ENCODE data around the gene DSCAM. TPM values are rescaled to one million over a fixed set of nuclear protein-coding genes. Genes with fewer than 3 reads are reported as not detected.

The DSCAM gene
- total RNA-seq, 2 donors from 2014 or later = 18.5 to 25.5 TPM

DNA sequence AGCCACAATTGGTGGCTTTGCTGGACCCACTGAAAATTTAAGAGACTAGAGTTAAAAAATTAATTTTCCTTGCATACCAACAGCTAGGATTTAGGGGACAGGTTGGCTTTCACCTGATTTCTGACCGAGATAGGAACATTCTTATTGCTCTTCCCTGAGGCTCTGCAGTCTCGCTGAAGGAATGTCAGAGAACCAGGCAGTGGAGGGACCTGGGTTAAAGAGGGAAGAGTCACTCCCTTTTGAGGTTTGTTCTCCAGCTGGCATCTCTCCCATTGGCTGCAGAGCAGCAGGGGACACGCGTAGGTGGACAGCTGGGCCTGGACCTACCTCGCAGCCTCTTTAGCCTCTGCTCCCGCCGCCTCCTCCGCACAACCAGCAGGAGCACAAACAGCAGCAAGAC is 772.2 kb downstream of the DSCAM start:
- H3K27me3 Mint-ChIP-seq (ENCODE audit: insufficient read depth) = no peaks in the 10 kb centered on the region
- TF ChIP-seq, protein P1, sequence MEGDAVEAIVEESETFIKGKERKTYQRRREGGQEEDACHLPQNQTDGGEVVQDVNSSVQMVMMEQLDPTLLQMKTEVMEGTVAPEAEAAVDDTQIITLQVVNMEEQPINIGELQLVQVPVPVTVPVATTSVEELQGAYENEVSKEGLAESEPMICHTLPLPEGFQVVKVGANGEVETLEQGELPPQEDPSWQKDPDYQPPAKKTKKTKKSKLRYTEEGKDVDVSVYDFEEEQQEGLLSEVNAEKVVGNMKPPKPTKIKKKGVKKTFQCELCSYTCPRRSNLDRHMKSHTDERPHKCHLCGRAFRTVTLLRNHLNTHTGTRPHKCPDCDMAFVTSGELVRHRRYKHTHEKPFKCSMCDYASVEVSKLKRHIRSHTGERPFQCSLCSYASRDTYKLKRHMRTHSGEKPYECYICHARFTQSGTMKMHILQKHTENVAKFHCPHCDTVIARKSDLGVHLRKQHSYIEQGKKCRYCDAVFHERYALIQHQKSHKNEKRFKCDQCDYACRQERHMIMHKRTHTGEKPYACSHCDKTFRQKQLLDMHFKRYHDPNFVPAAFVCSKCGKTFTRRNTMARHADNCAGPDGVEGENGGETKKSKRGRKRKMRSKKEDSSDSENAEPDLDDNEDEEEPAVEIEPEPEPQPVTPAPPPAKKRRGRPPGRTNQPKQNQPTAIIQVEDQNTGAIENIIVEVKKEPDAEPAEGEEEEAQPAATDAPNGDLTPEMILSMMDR (conservative IDR thresholded peaks at IDR 0.05) = no peak

DNA sequence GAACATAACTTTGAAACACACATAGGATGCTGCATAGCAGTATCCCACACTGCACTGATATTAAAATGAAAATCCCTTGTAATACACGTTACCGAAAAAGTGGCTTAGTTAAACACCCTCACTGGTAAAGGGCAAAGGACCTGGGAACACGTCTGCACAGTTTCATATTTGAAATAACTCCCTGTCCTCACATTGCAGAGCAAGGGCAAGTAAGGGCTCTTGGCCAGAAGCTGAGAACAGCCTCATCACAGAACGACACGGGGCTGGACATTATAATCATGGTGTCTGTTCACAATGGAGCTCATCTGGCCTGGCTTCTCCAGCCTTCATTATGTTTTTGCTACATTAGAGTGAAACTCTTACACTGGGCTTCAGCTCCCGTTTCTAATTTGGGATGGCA is 772.8 kb downstream of the DSCAM start:
- DNase-seq = no peak
- TF ChIP-seq, protein P1 (conservative IDR thresholded peaks at IDR 0.05) = no peak
- H3K36me3 Mint-ChIP-seq (ENCODE audit: low read depth) = peaks cover 57% of the 10 kb centered on the region
- H3K27ac Mint-ChIP-seq = no peak overlapping the region
- peaks cover 78% of the 10 kb centered on the region for H3K36me3 ChIP-seq (ENCODE audit: control insufficient read depth, insufficient read depth, low read length)
- H3K27ac ChIP-seq (ENCODE audit: low read depth, low read length) = no peak overlapping the region
- no peak overlapping the region for H3K4me3 Mint-ChIP-seq
- 95 to 96% methylated on average over 6 of the region's 6 CpGs for WGBS, 2 experiments (ENCODE audit: insufficient coverage in 1 of 2, insufficient read length in 1 of 2)
- no peaks in the 10 kb centered on the region for H3K27me3 ChIP-seq (ENCODE audit: control insufficient read depth, insufficient read depth, low read length, poor library complexity, severe bottlenecking)
- no peaks in the 10 kb centered on the region for H3K4me1 ChIP-seq (ENCODE audit: control insufficient read depth, insufficient read depth, low read length)
- H3K27me3 Mint-ChIP-seq (ENCODE audit: insufficient read depth) = no peaks in the 10 kb centered on the region
- no peak overlapping the region for H3K4me3 ChIP-seq (ENCODE audit: low read length)
- H3K4me1 Mint-ChIP-seq = no peaks in the 10 kb centered on the region
- H3K9me3 Mint-ChIP-seq = no peaks in the 10 kb centered on the region
- H3K9me3 ChIP-seq (ENCODE audit: control insufficient read depth, low read length) = no peaks in the 10 kb centered on the region
- no peak overlapping the region for H3K9ac ChIP-seq (ENCODE audit: extremely low read depth, low read length, poor library complexity, severe bottlenecking)

More for the DNA sequence above, 772.2 kb downstream of the DSCAM start:
- peaks cover 60% of the 10 kb centered on the region for H3K36me3 Mint-ChIP-seq (ENCODE audit: low read depth)
- Histone ChIP-seq H3K27ac (ENCODE audit: low read depth, low read length) (no peak overlapping the region), H3K4me3 (ENCODE audit: low read length) (no peak overlapping the region), H3K4me1 (ENCODE audit: control insufficient read depth, insufficient read depth, low read length) (no peaks in the 10 kb centered on the region), H3K27me3 (ENCODE audit: control insufficient read depth, insufficient read depth, low read length, poor library complexity, severe bottlenecking) (no peaks in the 10 kb centered on the region), H3K9me3 (ENCODE audit: control insufficient read depth, low read length) (no peaks in the 10 kb centered on the region), H3K9ac (ENCODE audit: extremely low read depth, low read length, poor library complexity, severe bottlenecking) (no peak overlapping the region), H3K36me3 (ENCODE audit: control insufficient read depth, insufficient read depth, low read length) (peaks cover 79% of the 10 kb centered on the region)
- H3K27ac Mint-ChIP-seq = no peak overlapping the region
- no peak for DNase-seq
- H3K4me3 Mint-ChIP-seq = no peak overlapping the region
- 92 to 94% methylated on average over 8 of the region's 8 CpGs for whole genome bisulfite sequencing, 2 experiments (ENCODE audit: insufficient coverage in 1 of 2, insufficient read length in 1 of 2)
- no peaks in the 10 kb centered on the region for H3K9me3 Mint-ChIP-seq
- no peaks in the 10 kb centered on the region for H3K4me1 Mint-ChIP-seq

DNA sequence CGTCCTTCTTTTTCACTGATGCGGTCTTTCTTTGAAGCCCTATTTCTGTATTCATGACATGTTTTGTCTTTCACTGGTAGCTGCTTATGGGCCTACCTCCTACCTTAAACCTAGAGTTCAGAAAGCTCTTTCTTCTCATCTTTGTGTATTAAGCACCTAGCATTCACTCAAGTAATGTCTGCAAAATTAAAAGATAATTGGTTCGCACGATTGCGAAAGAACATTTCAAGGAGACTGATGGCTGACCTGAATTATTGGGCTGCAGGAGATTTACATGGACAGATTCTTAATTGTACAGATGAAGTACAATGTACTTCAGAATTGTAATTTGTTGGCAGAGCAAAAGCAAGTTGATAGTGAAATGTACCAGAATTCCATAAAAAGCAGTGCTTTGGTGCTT is 773.3 kb downstream of the DSCAM start:
- Histone ChIP-seq H3K27ac (ENCODE audit: low read depth, low read length) (no peak overlapping the region), H3K36me3 (ENCODE audit: control insufficient read depth, insufficient read depth, low read length) (peaks cover 78% of the 10 kb centered on the region), H3K9ac (ENCODE audit: extremely low read depth, low read length, poor library complexity, severe bottlenecking) (no peak overlapping the region), H3K9me3 (ENCODE audit: control insufficient read depth, low read length) (no peaks in the 10 kb centered on the region), H3K4me1 (ENCODE audit: control insufficient read depth, insufficient read depth, low read length) (no peaks in the 10 kb centered on the region), H3K27me3 (ENCODE audit: control insufficient read depth, insufficient read depth, low read length, poor library complexity, severe bottlenecking) (no peaks in the 10 kb centered on the region), H3K4me3 (ENCODE audit: low read length) (no peak overlapping the region)
- H3K4me3 Mint-ChIP-seq = no peak overlapping the region
- no peaks in the 10 kb centered on the region for H3K4me1 Mint-ChIP-seq
- TF ChIP-seq, protein P1 (conservative IDR thresholded peaks at IDR 0.05) = no peak
- DNase-seq = no peak
- H3K9me3 Mint-ChIP-seq = no peaks in the 10 kb centered on the region
- no peaks in the 10 kb centered on the region for H3K27me3 Mint-ChIP-seq (ENCODE audit: insufficient read depth)
- peaks cover 54% of the 10 kb centered on the region for H3K36me3 Mint-ChIP-seq (ENCODE audit: low read depth)
- no peak overlapping the region for H3K27ac Mint-ChIP-seq
- WGBS, 2 experiments (ENCODE audit: insufficient coverage in 1 of 2, insufficient read length in 1 of 2) = 95 to 98% methylated on average over 5 of the region's 5 CpGs

Measured in endodermal cell (in vitro differentiated cells).